ENCODE data around the gene PACS1.

The PACS1 gene

GRCh38 chr11:66048547-66049323 lies 21.3 kb upstream of the PACS1 start, which contains the start of gene GAL3ST3:
GAL3ST3 (minus strand) TSS chr11:66049161; CDS start chr11:66045415, 3,746 bp downstream.
- peaks cover 5% of the 10 kb centered on the region for H3K36me3 ChIP-seq (replicated peaks; ENCODE audit: low read depth, low read length)
- no peak within 1 kb of the TSS for H2AFZ ChIP-seq (ENCODE audit: low read depth, low read length)
- no peaks in the 10 kb centered on the region for H3K27me3 ChIP-seq (ENCODE audit: low read depth, low read length)
- H3K4me3 ChIP-seq (ENCODE audit: low read length) = peak within 1 kb of the TSS; percentile 38
- no peak within 1 kb of the TSS for H3K9ac ChIP-seq (ENCODE audit: low read length)
- H3K4me2 ChIP-seq (ENCODE audit: low read length) = peak within 1 kb of the TSS; percentile 27
- H3K27ac ChIP-seq (ENCODE audit: low read length) = no peak within 1 kb of the TSS
- H3K4me1 ChIP-seq (ENCODE audit: low read length) = peaks cover 28% of the 10 kb centered on the region
- no peaks in the 10 kb centered on the region for H4K20me1 ChIP-seq (ENCODE audit: insufficient read depth, low read length)
- peaks cover 16% of the 10 kb centered on the region for H3K79me2 ChIP-seq (ENCODE audit: low read length)
- TF ChIP-seq CTCF (IDR thresholded peaks at IDR 0.05; ENCODE audit: low read depth, low read length) (no peak), EZH2phosphoT487 (IDR thresholded peaks at IDR 0.05; ENCODE audit: low read depth) (no peak)
- no peaks in the 10 kb centered on the region for H3K9me3 ChIP-seq (ENCODE audit: insufficient read depth, low read length)

GRCh38 chr11:66050581-66051231 lies 19.4 kb upstream of the PACS1 start:
- no peak for TF ChIP-seq CTCF (IDR thresholded peaks at IDR 0.05; ENCODE audit: low read depth, low read length)
- TF ChIP-seq EZH2phosphoT487 (IDR thresholded peaks at IDR 0.05; ENCODE audit: low read depth) = no peak
- Histone ChIP-seq H4K20me1 (ENCODE audit: insufficient read depth, low read length) (no peaks in the 10 kb centered on the region), H3K36me3 (replicated peaks; ENCODE audit: low read depth, low read length) (peaks cover 19% of the 10 kb centered on the region), H3K9ac (ENCODE audit: low read length) (peak overlapping the region; percentile 83), H3K4me3 (ENCODE audit: low read length) (peak overlapping the region; percentile 82), H3K4me1 (ENCODE audit: low read length) (peaks cover 17% of the 10 kb centered on the region), H3K79me2 (ENCODE audit: low read length) (peaks cover 30% of the 10 kb centered on the region), H3K27ac (ENCODE audit: low read length) (peak overlapping the region; percentile 63; the same call in 1 of the 2 replicates), H3K27me3 (ENCODE audit: low read depth, low read length) (no peaks in the 10 kb centered on the region), H3K4me2 (ENCODE audit: low read length) (peak overlapping the region; percentile 96), H3K9me3 (ENCODE audit: insufficient read depth, low read length) (no peaks in the 10 kb centered on the region), H2AFZ (ENCODE audit: low read depth, low read length) (peak overlapping the region; percentile 19; the same call in 1 of the 2 replicates)

GRCh38 chr11:66051371-66051765 lies 18.7 kb upstream of the PACS1 start:
- H3K9me3 ChIP-seq (ENCODE audit: insufficient read depth, low read length) = no peaks in the 10 kb centered on the region
- H4K20me1 ChIP-seq (ENCODE audit: insufficient read depth, low read length) = no peaks in the 10 kb centered on the region
- H2AFZ ChIP-seq (ENCODE audit: low read depth, low read length) = peak overlapping the region; percentile 19; the same call in 1 of the 2 replicates
- peaks cover 17% of the 10 kb centered on the region for H3K4me1 ChIP-seq (ENCODE audit: low read length)
- peaks cover 23% of the 10 kb centered on the region for H3K36me3 ChIP-seq (replicated peaks; ENCODE audit: low read depth, low read length)
- no peak for TF ChIP-seq CTCF (IDR thresholded peaks at IDR 0.05; ENCODE audit: low read depth, low read length)
- no peak for TF ChIP-seq EZH2phosphoT487 (IDR thresholded peaks at IDR 0.05; ENCODE audit: low read depth)
- H3K27ac ChIP-seq (ENCODE audit: low read length) = peak overlapping the region; percentile 63
- H3K4me3 ChIP-seq (ENCODE audit: low read length) = peak overlapping the region; percentile 82
- H3K79me2 ChIP-seq (ENCODE audit: low read length) = peaks cover 30% of the 10 kb centered on the region
- no peaks in the 10 kb centered on the region for H3K27me3 ChIP-seq (ENCODE audit: low read depth, low read length)
- peak overlapping the region; percentile 83 for H3K9ac ChIP-seq (ENCODE audit: low read length)
- H3K4me2 ChIP-seq (ENCODE audit: low read length) = peak overlapping the region; percentile 96
